Ovary (tissue), 3 donors: Measurements from ENCODE around the gene MSH3.

Experiments
- POLR2A ChIP-seq: fragments of 450-650 bp; IDR thresholded peaks from one replicate; pipeline ENCODE4 v1.6.1; 2017; ENCODE audit warnings: antibody characterized with exemption, mild to moderate bottlenecking, moderate library complexity
- TF ChIP-seq, protein P1 (sequence below), 3 donors: fragments of 450-650 bp in 2 of 3; fragments of 200-600 bp in 1 of 3; IDR thresholded peaks; one replicate each; pipeline versions ENCODE4 v1.5.1 to v1.8.0; 2016 to 2022; ENCODE audit warnings: antibody characterized with exemption in 3 of 3, mild to moderate bottlenecking in 1 of 3
- donor health status: DM: no; HTN: no; CAD: no.

DNA sequence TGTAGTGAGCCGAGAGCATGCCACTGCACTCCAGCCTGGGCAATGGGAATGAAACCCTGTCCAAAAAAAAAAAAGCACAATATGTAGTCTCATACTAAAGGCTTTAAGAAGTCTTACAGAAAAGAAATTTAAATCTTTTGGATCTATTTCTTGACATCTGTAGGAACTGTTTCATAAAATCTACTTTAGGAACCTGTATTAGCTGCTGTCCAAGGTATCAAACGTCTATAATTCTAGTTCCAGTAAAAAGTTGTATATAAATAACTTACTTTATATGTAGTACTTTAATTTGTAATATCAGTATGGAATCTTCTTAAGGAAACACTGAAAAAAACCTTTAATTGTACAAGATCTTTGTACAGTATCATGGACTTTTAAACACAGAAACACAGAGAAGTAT is 199.0 kb downstream of the MSH3 start:
- no peak for TF ChIP-seq POLR2A
- TF ChIP-seq, protein P1, sequence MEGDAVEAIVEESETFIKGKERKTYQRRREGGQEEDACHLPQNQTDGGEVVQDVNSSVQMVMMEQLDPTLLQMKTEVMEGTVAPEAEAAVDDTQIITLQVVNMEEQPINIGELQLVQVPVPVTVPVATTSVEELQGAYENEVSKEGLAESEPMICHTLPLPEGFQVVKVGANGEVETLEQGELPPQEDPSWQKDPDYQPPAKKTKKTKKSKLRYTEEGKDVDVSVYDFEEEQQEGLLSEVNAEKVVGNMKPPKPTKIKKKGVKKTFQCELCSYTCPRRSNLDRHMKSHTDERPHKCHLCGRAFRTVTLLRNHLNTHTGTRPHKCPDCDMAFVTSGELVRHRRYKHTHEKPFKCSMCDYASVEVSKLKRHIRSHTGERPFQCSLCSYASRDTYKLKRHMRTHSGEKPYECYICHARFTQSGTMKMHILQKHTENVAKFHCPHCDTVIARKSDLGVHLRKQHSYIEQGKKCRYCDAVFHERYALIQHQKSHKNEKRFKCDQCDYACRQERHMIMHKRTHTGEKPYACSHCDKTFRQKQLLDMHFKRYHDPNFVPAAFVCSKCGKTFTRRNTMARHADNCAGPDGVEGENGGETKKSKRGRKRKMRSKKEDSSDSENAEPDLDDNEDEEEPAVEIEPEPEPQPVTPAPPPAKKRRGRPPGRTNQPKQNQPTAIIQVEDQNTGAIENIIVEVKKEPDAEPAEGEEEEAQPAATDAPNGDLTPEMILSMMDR (IDR thresholded peaks at IDR 0.05) = no peak
